ENCODE data around the gene SUPT5H. TPM values are rescaled to one million over a fixed set of nuclear protein-coding genes. Genes with fewer than 3 reads are reported as not detected.
A peak's percentile ranks its signal among the peaks of the same experiment; 100 is the strongest.

SUPT5H gene
- total and polyA plus RNA-seq, 2 of the 13 experiments (the other 11 are each of a cell fraction or from before 2014, with no cell fraction given), result 48.2 to 51.7 TPM

DNA sequence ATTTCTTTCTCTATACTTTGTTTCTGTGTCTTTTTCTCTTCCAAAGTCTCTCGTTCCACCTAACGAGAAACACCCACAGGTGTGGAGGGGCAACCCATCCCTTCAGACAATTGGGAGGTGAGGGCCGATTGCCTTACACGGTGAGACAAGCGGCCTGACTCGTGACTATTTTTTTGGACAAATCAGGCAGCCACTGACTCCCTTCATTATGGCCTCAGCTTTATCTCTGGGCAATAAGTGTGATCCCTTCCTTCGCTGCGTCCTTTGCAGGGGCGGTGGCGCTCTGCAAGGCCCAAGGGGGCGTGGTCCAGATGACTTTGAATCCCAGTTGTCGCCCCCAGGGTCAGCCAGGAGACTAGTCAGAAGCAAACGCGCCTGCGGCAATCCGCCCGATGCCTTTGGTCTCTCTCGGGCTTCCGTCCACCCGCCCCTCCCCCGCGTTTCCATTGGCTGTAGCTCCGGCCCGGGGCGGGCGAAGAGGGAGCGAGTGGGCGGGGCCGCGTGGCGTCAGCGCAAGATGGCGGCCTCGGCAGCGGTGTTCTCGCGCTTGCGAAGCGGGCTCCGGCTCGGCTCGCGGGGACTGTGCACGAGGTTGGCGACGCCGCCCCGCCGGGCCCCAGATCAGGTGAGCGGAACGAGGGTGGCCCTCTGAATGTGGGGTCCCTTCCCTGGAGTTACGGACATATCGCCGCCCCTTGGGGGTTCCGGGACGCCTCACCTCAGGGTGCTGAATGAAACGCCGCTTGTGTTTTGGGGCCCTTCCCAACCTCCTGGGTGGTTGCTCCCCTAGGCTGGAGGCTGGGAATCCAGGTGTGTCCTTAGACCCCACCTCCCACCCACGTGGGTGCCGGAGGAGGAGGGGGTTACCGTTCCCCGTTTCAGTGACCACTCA, 35.2 kb downstream of the SUPT5H start, which contains the start of gene TIMM50 (continued):
- TF ChIP-seq ZNF121 (CRISPR knock-in tag; IDR thresholded peaks at IDR 0.05) (no peak; the same call in 1 of the 2 replicates), ZNF20 (CRISPR knock-in tag; IDR thresholded peaks at IDR 0.05) (no peak), REPIN1 (CRISPR knock-in tag; IDR thresholded peaks at IDR 0.05; ENCODE audit: borderline replicate concordance, low read depth) (peak; percentile 94), ZNF850 (CRISPR knock-in tag; conservative IDR thresholded peaks at IDR 0.05) (no peak), CBX2 (IDR thresholded peaks at IDR 0.05; ENCODE audit: low read depth, low read length) (no peak), CBX2 (CRISPR knock-in tag; IDR thresholded peaks at IDR 0.05; ENCODE audit: low read depth) (no peak), HOXA5 (CRISPR knock-in tag; IDR thresholded peaks at IDR 0.05) (peak; percentile 65), ZNF589 (CRISPR knock-in tag; conservative IDR thresholded peaks at IDR 0.05) (no peak), ZFP62 (CRISPR knock-in tag; IDR thresholded peaks at IDR 0.05) (no peak), CCDC6 (CRISPR knock-in tag; IDR thresholded peaks at IDR 0.05) (peak; percentile 68; the same call in 1 of the 2 replicates), ZNF672 (CRISPR knock-in tag; IDR thresholded peaks at IDR 0.05) (no peak), ZNF101 (CRISPR knock-in tag; IDR thresholded peaks at IDR 0.05; ENCODE audit: borderline replicate concordance, low read depth) (no peak), FOXC1 (CRISPR knock-in tag; IDR thresholded peaks at IDR 0.05; ENCODE audit: borderline replicate concordance) (peak; percentile 32; the same call in 1 of the 2 replicates), ZBTB38 (CRISPR knock-in tag; IDR thresholded peaks at IDR 0.05) (0 out of 2 replicates have a peak, but pooled peaks have one; percentile 55)
- TF ChIP-seq, protein P1, sequence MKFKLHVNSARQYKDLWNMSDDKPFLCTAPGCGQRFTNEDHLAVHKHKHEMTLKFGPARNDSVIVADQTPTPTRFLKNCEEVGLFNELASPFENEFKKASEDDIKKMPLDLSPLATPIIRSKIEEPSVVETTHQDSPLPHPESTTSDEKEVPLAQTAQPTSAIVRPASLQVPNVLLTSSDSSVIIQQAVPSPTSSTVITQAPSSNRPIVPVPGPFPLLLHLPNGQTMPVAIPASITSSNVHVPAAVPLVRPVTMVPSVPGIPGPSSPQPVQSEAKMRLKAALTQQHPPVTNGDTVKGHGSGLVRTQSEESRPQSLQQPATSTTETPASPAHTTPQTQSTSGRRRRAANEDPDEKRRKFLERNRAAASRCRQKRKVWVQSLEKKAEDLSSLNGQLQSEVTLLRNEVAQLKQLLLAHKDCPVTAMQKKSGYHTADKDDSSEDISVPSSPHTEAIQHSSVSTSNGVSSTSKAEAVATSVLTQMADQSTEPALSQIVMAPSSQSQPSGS (CRISPR knock-in tag; IDR thresholded peaks at IDR 0.05), result peak; percentile 73
- TF ChIP-seq, protein P2, sequence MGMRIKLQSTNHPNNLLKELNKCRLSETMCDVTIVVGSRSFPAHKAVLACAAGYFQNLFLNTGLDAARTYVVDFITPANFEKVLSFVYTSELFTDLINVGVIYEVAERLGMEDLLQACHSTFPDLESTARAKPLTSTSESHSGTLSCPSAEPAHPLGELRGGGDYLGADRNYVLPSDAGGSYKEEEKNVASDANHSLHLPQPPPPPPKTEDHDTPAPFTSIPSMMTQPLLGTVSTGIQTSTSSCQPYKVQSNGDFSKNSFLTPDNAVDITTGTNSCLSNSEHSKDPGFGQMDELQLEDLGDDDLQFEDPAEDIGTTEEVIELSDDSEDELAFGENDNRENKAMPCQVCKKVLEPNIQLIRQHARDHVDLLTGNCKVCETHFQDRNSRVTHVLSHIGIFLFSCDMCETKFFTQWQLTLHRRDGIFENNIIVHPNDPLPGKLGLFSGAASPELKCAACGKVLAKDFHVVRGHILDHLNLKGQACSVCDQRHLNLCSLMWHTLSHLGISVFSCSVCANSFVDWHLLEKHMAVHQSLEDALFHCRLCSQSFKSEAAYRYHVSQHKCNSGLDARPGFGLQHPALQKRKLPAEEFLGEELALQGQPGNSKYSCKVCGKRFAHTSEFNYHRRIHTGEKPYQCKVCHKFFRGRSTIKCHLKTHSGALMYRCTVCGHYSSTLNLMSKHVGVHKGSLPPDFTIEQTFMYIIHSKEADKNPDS (CRISPR knock-in tag; IDR thresholded peaks at IDR 0.05), result 0 out of 2 replicates have a peak, but pooled peaks have one; percentile 40
- TF ChIP-seq, protein P3, sequence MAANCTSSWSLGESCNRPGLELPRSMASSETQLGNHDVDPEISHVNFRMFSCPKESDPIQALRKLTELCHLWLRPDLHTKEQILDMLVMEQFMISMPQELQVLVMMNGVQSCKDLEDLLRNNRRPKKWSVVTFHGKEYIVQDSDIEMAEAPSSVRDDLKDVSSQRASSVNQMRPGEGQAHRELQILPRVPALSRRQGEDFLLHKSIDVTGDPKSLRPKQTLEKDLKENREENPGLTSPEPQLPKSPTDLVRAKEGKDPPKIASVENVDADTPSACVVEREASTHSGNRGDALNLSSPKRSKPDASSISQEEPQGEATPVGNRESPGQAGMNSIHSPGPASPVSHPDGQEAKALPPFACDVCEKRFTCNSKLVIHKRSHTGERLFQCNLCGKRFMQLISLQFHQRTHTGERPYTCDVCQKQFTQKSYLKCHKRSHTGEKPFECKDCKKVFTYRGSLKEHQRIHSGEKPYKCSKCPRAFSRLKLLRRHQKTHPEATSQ (CRISPR knock-in tag; IDR thresholded peaks at IDR 0.05; ENCODE audit: borderline replicate concordance), result peak; percentile 22; the same call in 1 of the 2 replicates
- TF ChIP-seq, protein P4, sequence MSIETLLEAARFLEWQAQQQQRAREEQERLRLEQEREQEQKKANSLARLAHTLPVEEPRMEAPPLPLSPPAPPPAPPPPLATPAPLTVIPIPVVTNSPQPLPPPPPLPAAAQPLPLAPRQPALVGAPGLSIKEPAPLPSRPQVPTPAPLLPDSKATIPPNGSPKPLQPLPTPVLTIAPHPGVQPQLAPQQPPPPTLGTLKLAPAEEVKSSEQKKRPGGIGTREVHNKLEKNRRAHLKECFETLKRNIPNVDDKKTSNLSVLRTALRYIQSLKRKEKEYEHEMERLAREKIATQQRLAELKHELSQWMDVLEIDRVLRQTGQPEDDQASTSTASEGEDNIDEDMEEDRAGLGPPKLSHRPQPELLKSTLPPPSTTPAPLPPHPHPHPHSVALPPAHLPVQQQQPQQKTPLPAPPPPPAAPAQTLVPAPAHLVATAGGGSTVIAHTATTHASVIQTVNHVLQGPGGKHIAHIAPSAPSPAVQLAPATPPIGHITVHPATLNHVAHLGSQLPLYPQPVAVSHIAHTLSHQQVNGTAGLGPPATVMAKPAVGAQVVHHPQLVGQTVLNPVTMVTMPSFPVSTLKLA (IDR thresholded peaks at IDR 0.05), result peak; percentile 42
- TF ChIP-seq, protein P5, sequence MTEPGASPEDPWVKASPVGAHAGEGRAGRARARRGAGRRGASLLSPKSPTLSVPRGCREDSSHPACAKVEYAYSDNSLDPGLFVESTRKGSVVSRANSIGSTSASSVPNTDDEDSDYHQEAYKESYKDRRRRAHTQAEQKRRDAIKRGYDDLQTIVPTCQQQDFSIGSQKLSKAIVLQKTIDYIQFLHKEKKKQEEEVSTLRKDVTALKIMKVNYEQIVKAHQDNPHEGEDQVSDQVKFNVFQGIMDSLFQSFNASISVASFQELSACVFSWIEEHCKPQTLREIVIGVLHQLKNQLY (CRISPR knock-in tag; IDR thresholded peaks at IDR 0.05), result no peak; the same call in 1 of the 2 replicates
- TF ChIP-seq, protein P6, sequence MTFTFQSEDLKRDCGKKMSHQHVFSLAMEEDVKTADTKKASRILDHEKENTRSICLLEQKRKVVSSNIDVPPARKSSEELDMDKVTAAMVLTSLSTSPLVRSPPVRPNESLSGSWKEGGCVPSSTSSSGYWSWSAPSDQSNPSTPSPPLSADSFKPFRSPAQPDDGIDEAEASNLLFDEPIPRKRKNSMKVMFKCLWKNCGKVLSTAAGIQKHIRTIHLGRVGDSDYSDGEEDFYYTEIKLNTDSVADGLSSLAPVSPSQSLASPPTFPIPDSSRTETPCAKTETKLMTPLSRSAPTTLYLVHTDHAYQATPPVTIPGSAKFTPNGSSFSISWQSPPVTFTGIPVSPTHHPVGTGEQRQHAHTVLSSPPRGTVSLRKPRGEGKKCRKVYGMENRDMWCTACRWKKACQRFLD (CRISPR knock-in tag; IDR thresholded peaks at IDR 0.05; ENCODE audit: borderline replicate concordance), result peak; percentile 87; the same call in 1 of the 2 replicates
